ENCODE results near the gene ABCF1.

The ABCF1 gene

DNA sequence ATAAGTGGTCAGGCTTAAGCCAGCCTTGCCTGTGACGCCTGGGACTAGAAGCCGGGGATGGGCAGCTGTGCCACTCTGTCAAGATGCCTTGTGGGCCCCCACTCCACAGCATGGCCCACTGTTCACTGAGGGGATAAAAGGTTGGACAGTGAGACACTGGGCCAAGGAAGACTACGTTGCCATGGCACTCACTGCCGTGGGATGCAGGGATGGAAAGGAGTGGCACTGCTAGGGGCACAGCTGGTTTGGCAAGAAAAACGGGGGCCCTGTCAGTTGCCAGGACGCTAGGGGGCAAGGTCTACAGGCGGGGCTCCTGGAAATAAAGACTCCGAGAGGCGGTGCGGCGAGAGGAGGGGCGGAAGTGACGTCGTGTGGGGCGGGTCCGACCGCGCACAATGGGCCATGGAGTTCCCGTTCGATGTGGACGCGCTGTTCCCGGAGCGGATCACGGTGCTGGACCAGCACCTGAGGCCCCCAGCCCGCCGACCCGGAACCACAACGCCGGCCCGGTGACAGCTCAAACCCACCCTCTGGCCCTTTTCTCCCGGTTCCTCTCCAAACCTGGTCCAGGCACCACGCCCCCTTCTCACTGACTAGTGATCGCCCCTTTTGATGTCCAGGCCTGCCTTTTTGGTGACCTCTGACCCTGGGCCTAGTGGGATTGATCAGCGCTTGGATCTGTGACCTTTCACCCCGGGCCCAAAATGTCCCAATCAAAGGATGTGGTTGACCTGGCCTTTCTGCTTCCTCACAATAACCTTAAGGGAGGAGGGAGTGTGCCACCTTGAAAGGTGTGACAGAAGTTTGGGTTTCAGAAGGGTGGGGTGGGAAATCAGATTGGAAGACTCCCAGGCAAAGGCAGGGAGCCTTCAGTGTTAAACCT is 55.5 kb downstream of the ABCF1 start, which contains the start of gene ATAT1:
Gene ATAT1, plus strand, starts transcription at position 391 of the 883 bp plus-strand sequence.
- DNase-seq (ENCODE audit: low read depth) = peak; percentile 87

DNA sequence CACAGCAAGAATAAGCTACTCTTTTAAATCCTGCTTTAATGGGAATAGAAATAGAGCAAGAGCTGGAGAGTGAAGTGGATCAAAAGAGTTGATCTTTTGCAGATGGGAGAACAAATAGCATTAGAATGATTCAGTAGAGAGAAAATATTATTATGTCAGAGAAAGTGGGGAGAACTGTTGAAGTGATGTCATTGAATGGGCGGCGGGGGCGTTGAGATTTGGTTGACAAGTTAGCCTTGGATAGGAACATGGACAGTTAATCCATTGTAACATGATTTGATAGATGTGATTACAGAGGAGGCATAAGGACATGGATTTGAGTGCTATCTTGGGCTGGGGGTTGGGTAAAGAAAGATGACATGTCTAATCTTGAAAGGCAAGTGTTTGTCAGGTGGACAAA is 64.6 kb downstream of the ABCF1 start:
- DNase-seq (ENCODE audit: low read depth) = no peak

GRCh38 chr6:30640481-30640880 is 69.2 kb downstream of the ABCF1 start:
- no peak for DNase-seq (ENCODE audit: low read depth)

- DNase-seq (ENCODE audit: low read depth) = no peak
Observed at GRCh38 chr6:30641048-30641447, 69.8 kb downstream of the ABCF1 start.

All from activated gamma-delta T cell treated with anti-CD3 and anti-CD28 coated beads, Interleukin-2, amount 50 U/mL, for 16 hours (primary cell).